Measurements from ENCODE around the gene MIR17HG.

- TF ChIP-seq, protein P1, sequence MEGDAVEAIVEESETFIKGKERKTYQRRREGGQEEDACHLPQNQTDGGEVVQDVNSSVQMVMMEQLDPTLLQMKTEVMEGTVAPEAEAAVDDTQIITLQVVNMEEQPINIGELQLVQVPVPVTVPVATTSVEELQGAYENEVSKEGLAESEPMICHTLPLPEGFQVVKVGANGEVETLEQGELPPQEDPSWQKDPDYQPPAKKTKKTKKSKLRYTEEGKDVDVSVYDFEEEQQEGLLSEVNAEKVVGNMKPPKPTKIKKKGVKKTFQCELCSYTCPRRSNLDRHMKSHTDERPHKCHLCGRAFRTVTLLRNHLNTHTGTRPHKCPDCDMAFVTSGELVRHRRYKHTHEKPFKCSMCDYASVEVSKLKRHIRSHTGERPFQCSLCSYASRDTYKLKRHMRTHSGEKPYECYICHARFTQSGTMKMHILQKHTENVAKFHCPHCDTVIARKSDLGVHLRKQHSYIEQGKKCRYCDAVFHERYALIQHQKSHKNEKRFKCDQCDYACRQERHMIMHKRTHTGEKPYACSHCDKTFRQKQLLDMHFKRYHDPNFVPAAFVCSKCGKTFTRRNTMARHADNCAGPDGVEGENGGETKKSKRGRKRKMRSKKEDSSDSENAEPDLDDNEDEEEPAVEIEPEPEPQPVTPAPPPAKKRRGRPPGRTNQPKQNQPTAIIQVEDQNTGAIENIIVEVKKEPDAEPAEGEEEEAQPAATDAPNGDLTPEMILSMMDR (IDR thresholded peaks at IDR 0.05; ENCODE audit: poor library complexity, severe bottlenecking) = no peak
- no peak for TF ChIP-seq TAF1 (IDR thresholded peaks at IDR 0.05; ENCODE audit: low read depth)
- no peak for TF ChIP-seq RAD21 (conservative IDR thresholded peaks at IDR 0.05)
- no peak for TF ChIP-seq POLR2AphosphoS5 (IDR thresholded peaks at IDR 0.05)
- no peak for TF ChIP-seq EP300 (conservative IDR thresholded peaks at IDR 0.05; ENCODE audit: poor library complexity, severe bottlenecking)
- no peak for TF ChIP-seq EZH2 (IDR thresholded peaks at IDR 0.05; ENCODE audit: borderline replicate concordance, insufficient read depth, low read length, poor library complexity, severe bottlenecking)
- no peak for TF ChIP-seq SMC3 (conservative IDR thresholded peaks at IDR 0.05; ENCODE audit: poor library complexity)
- TF ChIP-seq, protein P2, sequence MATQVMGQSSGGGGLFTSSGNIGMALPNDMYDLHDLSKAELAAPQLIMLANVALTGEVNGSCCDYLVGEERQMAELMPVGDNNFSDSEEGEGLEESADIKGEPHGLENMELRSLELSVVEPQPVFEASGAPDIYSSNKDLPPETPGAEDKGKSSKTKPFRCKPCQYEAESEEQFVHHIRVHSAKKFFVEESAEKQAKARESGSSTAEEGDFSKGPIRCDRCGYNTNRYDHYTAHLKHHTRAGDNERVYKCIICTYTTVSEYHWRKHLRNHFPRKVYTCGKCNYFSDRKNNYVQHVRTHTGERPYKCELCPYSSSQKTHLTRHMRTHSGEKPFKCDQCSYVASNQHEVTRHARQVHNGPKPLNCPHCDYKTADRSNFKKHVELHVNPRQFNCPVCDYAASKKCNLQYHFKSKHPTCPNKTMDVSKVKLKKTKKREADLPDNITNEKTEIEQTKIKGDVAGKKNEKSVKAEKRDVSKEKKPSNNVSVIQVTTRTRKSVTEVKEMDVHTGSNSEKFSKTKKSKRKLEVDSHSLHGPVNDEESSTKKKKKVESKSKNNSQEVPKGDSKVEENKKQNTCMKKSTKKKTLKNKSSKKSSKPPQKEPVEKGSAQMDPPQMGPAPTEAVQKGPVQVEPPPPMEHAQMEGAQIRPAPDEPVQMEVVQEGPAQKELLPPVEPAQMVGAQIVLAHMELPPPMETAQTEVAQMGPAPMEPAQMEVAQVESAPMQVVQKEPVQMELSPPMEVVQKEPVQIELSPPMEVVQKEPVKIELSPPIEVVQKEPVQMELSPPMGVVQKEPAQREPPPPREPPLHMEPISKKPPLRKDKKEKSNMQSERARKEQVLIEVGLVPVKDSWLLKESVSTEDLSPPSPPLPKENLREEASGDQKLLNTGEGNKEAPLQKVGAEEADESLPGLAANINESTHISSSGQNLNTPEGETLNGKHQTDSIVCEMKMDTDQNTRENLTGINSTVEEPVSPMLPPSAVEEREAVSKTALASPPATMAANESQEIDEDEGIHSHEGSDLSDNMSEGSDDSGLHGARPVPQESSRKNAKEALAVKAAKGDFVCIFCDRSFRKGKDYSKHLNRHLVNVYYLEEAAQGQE (IDR thresholded peaks at IDR 0.05; ENCODE audit: borderline replicate concordance) = no peak
- TF ChIP-seq MXI1 (conservative IDR thresholded peaks at IDR 0.05; ENCODE audit: poor library complexity, severe bottlenecking) = no peak
Measured at GRCh38 chr13:91347996-91348905, 764 bp downstream of the MIR17HG start.

Data from neural cell (in vitro differentiated cells).